Vagina (tissue), 2 donors: ENCODE data around the gene L1TD1.

Experiments used
- POLR2AphosphoS5 ChIP-seq, 2 donors: sonication (generic); formaldehyde crosslinking; IDR thresholded peaks; one replicate each; pipeline ENCODE4 v1.9.0; 2017; ENCODE audit warnings: antibody characterized with exemption in 2 of 2, mild to moderate bottlenecking in 2 of 2, low read depth in 1 of 2; ENCODE audit not compliant: insufficient read depth in 1 of 2
- TF ChIP-seq, protein P1 (sequence below), 3 experiments: fragments of 450-650 bp in 2 of 3; fragments of 200-600 bp in 1 of 3; sonication (generic) in 1 of 3; IDR thresholded peaks; one replicate each; pipeline ENCODE4 v1.5.1; 2017 to 2019; ENCODE audit warnings: antibody characterized with exemption in 3 of 3, mild to moderate bottlenecking in 2 of 3, moderate library complexity in 2 of 3

DNA sequence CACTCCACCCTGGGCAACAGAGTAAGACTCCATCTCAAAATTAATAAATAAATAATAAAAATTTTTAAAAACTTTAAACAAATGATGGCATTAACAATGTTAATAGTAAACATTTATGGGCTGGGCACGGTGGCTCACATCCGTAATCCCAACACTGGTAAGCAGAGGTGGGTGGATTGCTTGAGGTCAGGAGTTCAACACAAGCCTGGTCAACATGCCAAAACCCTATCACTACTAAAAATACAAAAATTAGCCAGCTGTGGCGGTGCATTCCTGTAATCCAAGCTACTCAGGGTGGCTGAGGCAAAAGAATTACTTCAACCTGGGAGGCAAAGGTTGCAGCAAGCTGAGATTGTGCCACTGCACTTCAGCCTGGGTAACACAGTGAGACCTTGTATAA lies 9.0 kb upstream of the L1TD1 start:
- TF ChIP-seq, protein P1, sequence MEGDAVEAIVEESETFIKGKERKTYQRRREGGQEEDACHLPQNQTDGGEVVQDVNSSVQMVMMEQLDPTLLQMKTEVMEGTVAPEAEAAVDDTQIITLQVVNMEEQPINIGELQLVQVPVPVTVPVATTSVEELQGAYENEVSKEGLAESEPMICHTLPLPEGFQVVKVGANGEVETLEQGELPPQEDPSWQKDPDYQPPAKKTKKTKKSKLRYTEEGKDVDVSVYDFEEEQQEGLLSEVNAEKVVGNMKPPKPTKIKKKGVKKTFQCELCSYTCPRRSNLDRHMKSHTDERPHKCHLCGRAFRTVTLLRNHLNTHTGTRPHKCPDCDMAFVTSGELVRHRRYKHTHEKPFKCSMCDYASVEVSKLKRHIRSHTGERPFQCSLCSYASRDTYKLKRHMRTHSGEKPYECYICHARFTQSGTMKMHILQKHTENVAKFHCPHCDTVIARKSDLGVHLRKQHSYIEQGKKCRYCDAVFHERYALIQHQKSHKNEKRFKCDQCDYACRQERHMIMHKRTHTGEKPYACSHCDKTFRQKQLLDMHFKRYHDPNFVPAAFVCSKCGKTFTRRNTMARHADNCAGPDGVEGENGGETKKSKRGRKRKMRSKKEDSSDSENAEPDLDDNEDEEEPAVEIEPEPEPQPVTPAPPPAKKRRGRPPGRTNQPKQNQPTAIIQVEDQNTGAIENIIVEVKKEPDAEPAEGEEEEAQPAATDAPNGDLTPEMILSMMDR (IDR thresholded peaks at IDR 0.05) = no peak
- TF ChIP-seq POLR2AphosphoS5 (IDR thresholded peaks at IDR 0.05; ENCODE audit: insufficient read depth in 1 of 2, low read depth in 1 of 2) = no peak
